Nephron (organoid): ENCODE data around the gene DCTN3.

Experiments
- H3K27ac Mint-ChIP-seq, 3 experiments: 2 replicates each; pipeline ENCODE4 v1.8.0; 2020; ENCODE audit warnings: mixed read lengths in 3 of 3, mild to moderate bottlenecking in 2 of 3, moderate library complexity in 1 of 3
- H3K27me3 Mint-ChIP-seq: 2 replicates; pipeline ENCODE4 v1.8.0; 2021; ENCODE audit warnings: low read depth, mild to moderate bottlenecking, moderate library complexity, mixed read lengths
- H3K36me3 Mint-ChIP-seq: 2 replicates; pipeline ENCODE4 v1.8.0; 2020; ENCODE audit warnings: low read depth, mixed read lengths
- H3K4me1 Mint-ChIP-seq: 2 replicates; pipeline ENCODE4 v1.8.0; 2020; ENCODE audit warnings: mixed read lengths
- H3K4me3 Mint-ChIP-seq, 3 experiments: 2 replicates each; pipeline ENCODE4 v1.8.0; 2020; ENCODE audit warnings: mild to moderate bottlenecking in 3 of 3, mixed read lengths in 3 of 3, moderate library complexity in 2 of 3
- H3K9me3 Mint-ChIP-seq: 2 replicates; pipeline ENCODE4 v1.8.0; 2020; ENCODE audit warnings: mixed read lengths
- TF ChIP-seq, protein P1 (sequence below), 3 experiments: fragments of 200-600 bp; sonication (generic); IDR thresholded peaks; one replicate each; pipeline ENCODE4 v1.5.0; 2021; ENCODE audit warnings: antibody characterized with exemption in 3 of 3; ENCODE audit not compliant: unreplicated experiment in 3 of 3

The DCTN3 gene

DNA sequence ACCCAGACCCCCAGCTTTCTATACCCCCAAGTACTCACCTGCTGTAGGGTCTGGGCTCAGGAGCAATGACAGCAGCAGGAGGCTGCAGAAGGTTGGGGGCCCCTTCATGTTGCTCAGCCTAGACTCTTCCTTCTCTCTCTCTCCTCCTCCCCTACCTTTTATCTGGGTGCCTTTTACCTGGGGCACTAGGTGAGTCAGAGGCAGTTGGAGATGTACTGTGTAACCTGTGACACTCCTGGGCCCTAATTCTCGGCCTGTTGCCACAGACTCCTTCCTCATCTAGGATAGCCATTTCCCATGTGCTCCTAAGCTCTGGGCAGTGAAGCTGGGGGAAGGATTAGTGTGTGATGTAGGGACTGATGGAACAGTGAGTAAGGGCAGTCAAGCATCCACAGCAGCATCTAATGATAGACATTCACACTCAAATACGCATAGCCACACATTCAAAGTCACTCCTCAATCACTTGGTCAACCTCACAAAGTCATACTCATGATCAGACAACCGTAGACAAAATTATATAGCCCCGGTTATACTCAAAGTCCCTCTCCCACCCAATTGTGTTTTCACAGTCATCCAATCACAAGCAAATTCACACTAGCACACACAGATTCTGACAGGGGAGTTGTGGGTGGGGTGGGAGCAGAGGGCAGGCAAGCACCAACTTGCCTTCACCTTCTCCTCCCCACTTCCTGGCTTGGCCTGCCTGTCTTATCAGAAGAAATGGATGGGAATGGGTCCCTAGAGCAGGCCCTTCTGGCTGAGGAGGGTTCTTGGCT, 42.4 kb upstream of the DCTN3 start, which contains the start of gene CCL27:
TSS of gene CCL27 (minus strand) at position 132 of the 777 bp plus-strand sequence. CDS start at position 108, 24 bp downstream.
- Mint-ChIP-seq H3K9me3 (no peaks in the 10 kb centered on the region), H3K4me3 (peak within 1 kb of the TSS; percentile 29 to 63 (median 59)), H3K36me3 (peaks cover 33% of the 10 kb centered on the region), H3K4me1 (peaks cover 35% of the 10 kb centered on the region), H3K27ac (peak within 1 kb of the TSS; percentile 15 to 93 (median 54)), H3K27me3 (no peaks in the 10 kb centered on the region)
- TF ChIP-seq, protein P1, sequence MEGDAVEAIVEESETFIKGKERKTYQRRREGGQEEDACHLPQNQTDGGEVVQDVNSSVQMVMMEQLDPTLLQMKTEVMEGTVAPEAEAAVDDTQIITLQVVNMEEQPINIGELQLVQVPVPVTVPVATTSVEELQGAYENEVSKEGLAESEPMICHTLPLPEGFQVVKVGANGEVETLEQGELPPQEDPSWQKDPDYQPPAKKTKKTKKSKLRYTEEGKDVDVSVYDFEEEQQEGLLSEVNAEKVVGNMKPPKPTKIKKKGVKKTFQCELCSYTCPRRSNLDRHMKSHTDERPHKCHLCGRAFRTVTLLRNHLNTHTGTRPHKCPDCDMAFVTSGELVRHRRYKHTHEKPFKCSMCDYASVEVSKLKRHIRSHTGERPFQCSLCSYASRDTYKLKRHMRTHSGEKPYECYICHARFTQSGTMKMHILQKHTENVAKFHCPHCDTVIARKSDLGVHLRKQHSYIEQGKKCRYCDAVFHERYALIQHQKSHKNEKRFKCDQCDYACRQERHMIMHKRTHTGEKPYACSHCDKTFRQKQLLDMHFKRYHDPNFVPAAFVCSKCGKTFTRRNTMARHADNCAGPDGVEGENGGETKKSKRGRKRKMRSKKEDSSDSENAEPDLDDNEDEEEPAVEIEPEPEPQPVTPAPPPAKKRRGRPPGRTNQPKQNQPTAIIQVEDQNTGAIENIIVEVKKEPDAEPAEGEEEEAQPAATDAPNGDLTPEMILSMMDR (IDR thresholded peaks at IDR 0.05; ENCODE audit: unreplicated experiment in 3 of 3): no peak

DNA sequence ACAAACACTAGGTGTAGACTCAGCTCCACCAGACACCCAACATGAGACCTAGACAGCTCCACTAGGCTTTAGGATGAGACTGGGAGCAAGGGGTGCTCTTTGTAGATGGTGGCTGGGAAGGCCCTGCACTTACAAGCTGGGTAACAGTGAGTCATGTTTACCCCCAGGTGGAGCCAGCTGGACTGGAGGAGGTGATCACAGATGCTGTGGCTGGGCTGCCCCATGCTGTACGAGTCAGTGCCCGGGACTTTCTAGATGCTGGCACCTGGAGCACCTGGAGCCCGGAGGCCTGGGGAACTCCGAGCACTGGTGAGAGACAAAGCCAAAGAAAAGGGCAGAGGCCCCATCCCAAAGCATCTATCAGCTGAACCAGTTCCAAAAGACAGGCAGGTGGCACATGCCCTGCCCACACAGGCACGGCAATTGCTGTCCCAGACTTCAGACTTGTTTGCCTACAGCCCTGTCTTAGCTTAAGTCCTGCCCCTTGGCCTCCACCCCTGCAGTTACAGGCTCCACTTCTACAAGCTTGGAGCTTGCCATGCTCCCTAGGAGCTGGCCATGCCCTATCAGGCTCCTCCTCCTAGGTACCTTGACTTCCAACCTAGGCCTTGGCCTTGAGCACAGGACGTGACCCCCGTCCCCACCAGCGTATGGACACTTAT, 39.4 kb upstream of the DCTN3 start:
- Mint-ChIP-seq H3K27ac (no peak overlapping the region), H3K36me3 (peaks cover 30% of the 10 kb centered on the region), H3K4me1 (peaks cover 43% of the 10 kb centered on the region), H3K27me3 (no peaks in the 10 kb centered on the region), H3K4me3 (no peak overlapping the region), H3K9me3 (no peaks in the 10 kb centered on the region)
- TF ChIP-seq, protein P1 (IDR thresholded peaks at IDR 0.05; ENCODE audit: unreplicated experiment in 3 of 3): no peak

DNA sequence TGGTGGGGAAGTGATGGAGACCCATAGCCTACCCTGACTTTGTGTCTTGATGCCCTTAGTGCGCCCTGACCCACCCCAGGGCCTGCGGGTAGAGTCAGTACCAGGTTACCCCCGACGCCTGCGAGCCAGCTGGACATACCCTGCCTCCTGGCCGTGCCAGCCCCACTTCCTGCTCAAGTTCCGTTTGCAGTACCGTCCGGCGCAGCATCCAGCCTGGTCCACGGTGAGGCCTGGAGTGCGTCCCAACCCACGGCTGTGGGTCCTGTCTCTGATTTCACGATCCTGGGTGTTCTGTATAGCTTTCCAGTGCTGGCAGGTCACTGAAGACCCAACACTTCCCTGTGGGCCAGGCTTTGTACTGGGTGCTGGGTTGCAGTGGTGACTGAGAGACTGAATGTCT, 38.2 kb upstream of the DCTN3 start:
- Mint-ChIP-seq H3K27ac (peak overlapping the region in 1 of 3 experiments; percentile 21), H3K4me1 (peaks cover 42% of the 10 kb centered on the region), H3K36me3 (peaks cover 27% of the 10 kb centered on the region), H3K4me3 (peak overlapping the region in 1 of 3 experiments; percentile 30), H3K9me3 (no peaks in the 10 kb centered on the region), H3K27me3 (no peaks in the 10 kb centered on the region)
- TF ChIP-seq, protein P1 (IDR thresholded peaks at IDR 0.05; ENCODE audit: unreplicated experiment in 3 of 3): no peak

DNA sequence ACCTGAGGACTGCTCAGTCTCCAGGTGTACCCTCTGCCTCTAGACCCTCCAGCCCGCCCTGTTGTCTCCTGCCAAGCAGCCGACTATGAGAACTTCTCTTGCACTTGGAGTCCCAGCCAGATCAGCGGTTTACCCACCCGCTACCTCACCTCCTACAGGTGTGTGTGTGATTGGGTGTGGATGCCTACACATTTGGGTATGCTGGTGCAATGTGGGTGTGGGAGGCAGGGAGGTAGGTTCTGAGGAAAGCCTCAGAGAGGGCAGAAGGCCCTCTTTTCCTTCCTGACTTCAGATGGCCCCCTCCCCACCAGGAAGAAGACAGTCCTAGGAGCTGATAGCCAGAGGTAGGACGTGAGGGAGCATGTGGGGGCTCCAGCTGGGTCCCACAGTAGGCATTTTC, 36.7 kb upstream of the DCTN3 start:
- Mint-ChIP-seq H3K4me3 (no peak overlapping the region), H3K36me3 (peaks cover 18% of the 10 kb centered on the region), H3K4me1 (peaks cover 47% of the 10 kb centered on the region), H3K27me3 (no peaks in the 10 kb centered on the region), H3K27ac (no peak overlapping the region), H3K9me3 (no peaks in the 10 kb centered on the region)
- TF ChIP-seq, protein P1 (IDR thresholded peaks at IDR 0.05; ENCODE audit: unreplicated experiment in 3 of 3): no peak

DNA sequence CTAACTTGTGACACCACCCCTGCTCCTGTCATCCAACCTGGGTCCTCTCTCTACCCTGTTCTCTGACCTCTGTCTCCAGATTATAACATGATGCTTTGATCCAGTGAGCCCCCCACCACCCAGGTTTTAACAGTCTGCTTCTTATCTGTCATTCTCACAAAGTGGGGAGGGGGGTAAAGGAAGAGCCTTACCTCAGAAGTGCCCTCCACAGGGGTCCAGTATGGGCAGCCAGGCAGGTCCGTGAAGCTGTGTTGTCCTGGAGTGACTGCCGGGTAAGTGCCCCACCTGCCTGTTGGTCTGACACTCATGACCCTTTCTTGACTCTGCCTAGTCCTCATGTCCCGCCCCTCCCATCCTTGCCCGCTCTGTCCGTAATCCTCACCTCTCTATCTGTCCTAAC, 35.1 kb upstream of the DCTN3 start:
- Mint-ChIP-seq H3K27ac (peak overlapping the region; percentile 72 to 99 (median 99)), H3K4me1 (peaks cover 63% of the 10 kb centered on the region), H3K4me3 (peak overlapping the region; percentile 74 to 95 (median 89)), H3K9me3 (no peaks in the 10 kb centered on the region), H3K36me3 (peaks cover 11% of the 10 kb centered on the region), H3K27me3 (no peaks in the 10 kb centered on the region)
- TF ChIP-seq, protein P1 (IDR thresholded peaks at IDR 0.05; ENCODE audit: unreplicated experiment in 3 of 3): no peak
